GM12872 (cell line): ENCODE results near the gene LLGL2.

ENCODE experiments used
- CTCF ChIP-seq: IDR thresholded peaks from 3 replicates; pipeline ENCODE4 v1.5.1; 2011; ENCODE audit warnings: low read depth, mild to moderate bottlenecking, low read length, moderate library complexity; ENCODE audit not compliant: insufficient read depth

The LLGL2 gene

GRCh38 chr17:75516255-75516618 lies 9.3 kb upstream of the LLGL2 start, which contains the start of gene TSEN54:
TSS of gene TSEN54 (plus strand) at chr17:75516528. CDS start at chr17:75516561, 33 bp downstream.
- no peak for TF ChIP-seq CTCF

- no peak for TF ChIP-seq CTCF
Measured at GRCh38 chr17:75516619-75517296, 8.7 kb upstream of the LLGL2 start.

- TF ChIP-seq CTCF: peak; percentile 51; the same call in 2 of the 3 replicates
Measured at GRCh38 chr17:75517297-75517865, 8.1 kb upstream of the LLGL2 start.

GRCh38 chr17:75518201-75518600 lies 7.3 kb upstream of the LLGL2 start:
- no peak for TF ChIP-seq CTCF

- TF ChIP-seq CTCF: no peak
Measured at GRCh38 chr17:75518983-75519537, 6.4 kb upstream of the LLGL2 start.

GRCh38 chr17:75521290-75521689 lies 4.2 kb upstream of the LLGL2 start:
- no peak for TF ChIP-seq CTCF

GRCh38 chr17:75521951-75522727 lies 3.4 kb upstream of the LLGL2 start:
- no peak for TF ChIP-seq CTCF
